Natural killer cell (primary cell): Measurements from ENCODE around the gene PLEKHA7. TPM values are rescaled to one million over a fixed set of nuclear protein-coding genes. Genes with fewer than 3 reads are reported as not detected.
A peak's percentile ranks its signal among the peaks of the same experiment; 100 is the strongest.

Source experiments
- ATAC-seq, 3 donors: fragments of 150-1000 bp in 2 of 3; fragments of 200-7000 bp in 1 of 3; cut with Tn5 transposase; 1 replicate in 1 of 3; 2 replicates in 2 of 3; pipeline ENCODE4 v1.10.0; 2021; ENCODE audit warnings: mild to moderate bottlenecking in 2 of 3, moderate library complexity in 2 of 3
- DNase-seq, 2 donors: peaks; one replicate each; pipeline versions ENCODE4 v3.0.0 to v3.0.0-alpha.2; 2013 to 2021; ENCODE audit warnings: mixed read lengths in 1 of 2
- H3K27ac ChIP-seq: one replicate; pipeline ENCODE4 v1.5.1; 2013; ENCODE audit warnings: mild to moderate bottlenecking, low read length
- H3K27me3 ChIP-seq: one replicate; pipeline ENCODE4 v1.6.1; 2013; ENCODE audit warnings: low read length; ENCODE audit not compliant: control insufficient read depth, insufficient read depth
- H3K36me3 ChIP-seq: one replicate; pipeline ENCODE4 v1.6.1; 2013; ENCODE audit warnings: low read length; ENCODE audit not compliant: control insufficient read depth, insufficient read depth
- H3K4me1 ChIP-seq: one replicate; pipeline ENCODE4 v1.6.1; 2013; ENCODE audit warnings: low read length; ENCODE audit not compliant: control insufficient read depth, insufficient read depth
- H3K4me3 ChIP-seq: one replicate; pipeline ENCODE4 v1.5.1; 2013; ENCODE audit warnings: low read length
- H3K9me3 ChIP-seq: one replicate; pipeline ENCODE4 v1.6.1; 2013; ENCODE audit warnings: low read length; ENCODE audit not compliant: control insufficient read depth, insufficient read depth
- H3K27ac Mint-ChIP-seq, 2 donors: one replicate each; pipeline ENCODE4 v1.8.0; 2022; ENCODE audit warnings: mild to moderate bottlenecking in 2 of 2, mixed read lengths in 2 of 2, moderate library complexity in 1 of 2
- H3K27me3 Mint-ChIP-seq, 2 donors: one replicate each; pipeline ENCODE4 v1.8.0; 2022; ENCODE audit warnings: low read depth in 2 of 2, mixed read lengths in 2 of 2
- H3K36me3 Mint-ChIP-seq: one replicate; pipeline ENCODE4 v1.8.0; 2022; ENCODE audit warnings: mixed read lengths
- H3K4me1 Mint-ChIP-seq, 2 donors: one replicate each; pipeline ENCODE4 v1.8.0; 2022; ENCODE audit warnings: mixed read lengths in 2 of 2
- H3K4me3 Mint-ChIP-seq: one replicate; pipeline ENCODE4 v1.8.0; 2022; ENCODE audit warnings: mild to moderate bottlenecking, moderate library complexity, mixed read lengths
- H3K9me3 Mint-ChIP-seq, 2 donors: one replicate each; pipeline ENCODE4 v1.8.0; 2022; ENCODE audit warnings: mixed read lengths in 2 of 2
- CTCF ChIP-seq: fragments of 200-600 bp; IDR thresholded peaks from one replicate; pipeline ENCODE4 v1.8.0; 2022; ENCODE audit warnings: antibody characterized with exemption
- WGBS: methylation state at CpG from one replicate; pipeline ENCODE4 v1.1.7; 2013; ENCODE audit warnings: missing lambda C conversion rate; ENCODE audit not compliant: insufficient coverage; 5-methylcytosine and 5-hydroxymethylcytosine counted together
- intact Hi-C: fragments of 100-400 bp; cut with micrococcal nuclease; formaldehyde crosslinking; loops from one replicate; pipeline ENCODE4 v1.14.2; 2022
- total RNA-seq, 4 donors: library from RNA; stranded (reverse); fragments of 120-200 nt in 1 of 4; gene quantifications; one replicate each; pipeline versions ENCODE4 v1.2.3 to v1.2.4, GENCODE V29; 2013 to 2022

PLEKHA7 gene
- total RNA-seq, 3 donors from 2014 or later (not counting 1 experiment from before 2014, with no cell fraction given), result 1.00 to 2.5 (median 1.3) TPM

DNA sequence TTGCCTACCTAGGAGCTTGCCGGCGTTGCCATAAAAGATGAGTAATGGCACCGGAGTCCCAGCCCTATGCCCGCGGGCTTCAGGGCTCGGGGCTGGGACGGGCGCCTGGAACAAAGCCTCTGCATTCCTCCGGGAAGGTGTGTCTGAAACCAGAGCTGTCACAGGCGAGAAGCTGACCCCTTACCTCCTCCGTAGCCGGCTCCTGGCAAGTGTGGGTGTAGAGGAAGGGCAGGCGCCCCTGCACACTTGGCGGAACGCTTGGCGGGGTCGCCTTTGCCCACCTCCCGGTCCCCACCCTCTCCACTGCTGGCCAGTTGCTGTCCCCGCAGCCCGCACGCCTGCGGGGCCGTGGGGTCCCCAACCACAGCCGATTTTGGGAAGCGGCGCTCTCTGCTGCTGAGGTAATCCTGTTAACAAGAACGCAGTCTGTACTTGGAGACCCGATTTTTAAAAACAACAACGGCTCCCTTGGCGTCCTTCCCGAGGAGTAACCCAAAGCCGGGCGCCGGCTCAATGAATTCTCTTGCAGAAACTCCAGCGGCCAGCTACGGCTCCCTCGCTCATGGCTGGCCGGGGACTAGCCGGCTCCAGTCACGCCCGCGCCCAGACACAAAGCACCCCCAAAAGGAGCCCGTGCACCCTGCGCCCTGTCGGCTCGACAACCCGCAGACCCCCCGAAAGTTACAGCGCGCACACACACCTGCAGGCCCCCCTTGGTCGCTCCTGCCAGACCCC is 89.2 kb downstream of the PLEKHA7 start:
- Mint-ChIP-seq H3K9me3 (no peaks in the 10 kb centered on the region), H3K27ac (no peak overlapping the region), H3K36me3 (no peaks in the 10 kb centered on the region), H3K27me3 (peaks cover 24 to 42% of the 10 kb centered on the region in 2 donors), H3K4me3 (no peak overlapping the region), H3K4me1 (no peaks in the 10 kb centered on the region)
- Histone ChIP-seq H3K4me1 (peaks cover 9% of the 10 kb centered on the region), H3K36me3 (no peaks in the 10 kb centered on the region), H3K27ac (no peak overlapping the region), H3K27me3 (peaks cover 15% of the 10 kb centered on the region), H3K4me3 (peak overlapping the region; percentile 8), H3K9me3 (no peaks in the 10 kb centered on the region)
- WGBS, result 6% methylated on average over 51 of the region's 51 CpGs
- ATAC-seq, result no peak
- no peak for DNase-seq
- TF ChIP-seq CTCF, result no peak
- intact Hi-C loops, result no loop called here

GRCh38 chr11:16924462-16924825 is 89.8 kb downstream of the PLEKHA7 start:
- peaks cover 24 to 42% of the 10 kb centered on the region in 2 donors for H3K27me3 Mint-ChIP-seq
- H3K4me3 ChIP-seq, result peak overlapping the region; percentile 8

GRCh38 chr11:16923987-16924386 is 90.2 kb downstream of the PLEKHA7 start:
- H3K36me3 Mint-ChIP-seq, result no peaks in the 10 kb centered on the region
- DNase-seq (no peak), ATAC-seq (no peak)
- no peaks in the 10 kb centered on the region for H3K36me3 ChIP-seq
- H3K27ac ChIP-seq, result no peak overlapping the region
- no peaks in the 10 kb centered on the region for H3K9me3 Mint-ChIP-seq
- H3K27ac Mint-ChIP-seq, result no peak overlapping the region
- H3K4me3 Mint-ChIP-seq, result no peak overlapping the region
- H3K4me1 Mint-ChIP-seq, result no peaks in the 10 kb centered on the region
- peaks cover 24 to 40% of the 10 kb centered on the region in 2 donors for H3K27me3 Mint-ChIP-seq
- peaks cover 15% of the 10 kb centered on the region for H3K27me3 ChIP-seq
- H3K4me3 ChIP-seq, result no peak overlapping the region
- no peak for TF ChIP-seq CTCF
- H3K9me3 ChIP-seq, result no peaks in the 10 kb centered on the region
- peaks cover 9% of the 10 kb centered on the region for H3K4me1 ChIP-seq
- WGBS, result 76% methylated on average over 4 of the region's 4 CpGs
- intact Hi-C loops, result no loop called here

More at GRCh38 chr11:16924462-16924825, 89.8 kb downstream of the PLEKHA7 start:
- ATAC-seq (no peak), DNase-seq (no peak)
- H3K9me3 ChIP-seq, result no peaks in the 10 kb centered on the region
- no peaks in the 10 kb centered on the region for H3K36me3 ChIP-seq
- Mint-ChIP-seq H3K36me3 (no peaks in the 10 kb centered on the region), H3K4me3 (no peak overlapping the region), H3K27ac (no peak overlapping the region), H3K9me3 (no peaks in the 10 kb centered on the region), H3K4me1 (no peaks in the 10 kb centered on the region)
- peaks cover 9% of the 10 kb centered on the region for H3K4me1 ChIP-seq
- no peak overlapping the region for H3K27ac ChIP-seq
- WGBS, result 49% methylated on average over 4 of the region's 4 CpGs
- H3K27me3 ChIP-seq, result peaks cover 15% of the 10 kb centered on the region
- no peak for TF ChIP-seq CTCF
- intact Hi-C loops, result no loop called here

- H3K27ac Mint-ChIP-seq, result no peak overlapping the region
- Histone ChIP-seq H3K27ac (no peak overlapping the region), H3K27me3 (peaks cover 15% of the 10 kb centered on the region), H3K4me1 (peaks cover 9% of the 10 kb centered on the region), H3K9me3 (no peaks in the 10 kb centered on the region), H3K36me3 (no peaks in the 10 kb centered on the region), H3K4me3 (no peak overlapping the region)
- WGBS, result 86% methylated on average over 4 of the region's 4 CpGs
- no peaks in the 10 kb centered on the region for H3K36me3 Mint-ChIP-seq
- H3K9me3 Mint-ChIP-seq, result no peaks in the 10 kb centered on the region
- DNase-seq, result no peak
- intact Hi-C loops, result no loop called here
- no peaks in the 10 kb centered on the region for H3K4me1 Mint-ChIP-seq
- no peak for ATAC-seq
- no peak overlapping the region for H3K4me3 Mint-ChIP-seq
- peaks cover 29 to 36% of the 10 kb centered on the region in 2 donors for H3K27me3 Mint-ChIP-seq
- TF ChIP-seq CTCF, result no peak
Measured at GRCh38 chr11:16921668-16922067, 92.5 kb downstream of the PLEKHA7 start.
